NCI-H146 (cell line): ENCODE results near the gene ABHD5.

Source experiments
- DNase-seq: peaks from one replicate; lab custom pipeline; 2025; lab: John Stamatoyannopoulos, UW

Gene ABHD5

GRCh38 chr3:43755516-43756200, 64.9 kb downstream of the ABHD5 start:
- no peak for DNase-seq

GRCh38 chr3:43757666-43758321, 67.1 kb downstream of the ABHD5 start:
- DNase-seq: no peak

DNA sequence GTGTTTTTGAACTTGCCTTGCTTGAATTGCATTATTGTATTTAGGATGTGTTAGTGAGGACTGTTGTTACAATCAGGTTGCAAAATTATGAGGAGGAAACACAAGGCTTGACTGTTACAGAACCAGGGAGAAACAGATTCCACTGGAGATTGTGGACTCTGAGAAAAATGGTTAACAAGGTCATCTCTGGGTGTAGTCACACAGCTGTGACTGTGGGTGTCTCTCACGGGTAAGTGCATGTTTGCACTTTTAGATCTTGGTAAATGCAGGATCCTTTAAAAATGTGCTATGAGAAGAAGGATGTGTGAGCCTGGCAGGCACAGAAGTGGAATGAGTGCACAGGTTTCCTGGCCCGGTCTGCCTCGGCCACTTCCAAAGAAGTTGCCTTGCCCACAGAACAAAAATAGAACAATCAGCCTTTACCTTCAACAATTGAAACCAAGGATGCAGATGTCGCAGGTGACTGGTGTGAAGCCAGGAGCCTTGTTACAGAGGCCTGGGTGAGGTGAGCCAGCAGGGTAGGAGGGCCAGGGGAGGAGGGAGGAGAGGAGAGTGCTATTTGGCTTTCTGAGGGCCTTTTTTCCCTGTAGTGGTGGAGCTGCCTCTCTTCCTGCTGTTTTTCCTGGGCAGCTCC, 68.0 kb downstream of the ABHD5 start:
- no peak for DNase-seq

- no peak for DNase-seq
Measured at GRCh38 chr3:43759297-43759782, 68.6 kb downstream of the ABHD5 start.

DNA sequence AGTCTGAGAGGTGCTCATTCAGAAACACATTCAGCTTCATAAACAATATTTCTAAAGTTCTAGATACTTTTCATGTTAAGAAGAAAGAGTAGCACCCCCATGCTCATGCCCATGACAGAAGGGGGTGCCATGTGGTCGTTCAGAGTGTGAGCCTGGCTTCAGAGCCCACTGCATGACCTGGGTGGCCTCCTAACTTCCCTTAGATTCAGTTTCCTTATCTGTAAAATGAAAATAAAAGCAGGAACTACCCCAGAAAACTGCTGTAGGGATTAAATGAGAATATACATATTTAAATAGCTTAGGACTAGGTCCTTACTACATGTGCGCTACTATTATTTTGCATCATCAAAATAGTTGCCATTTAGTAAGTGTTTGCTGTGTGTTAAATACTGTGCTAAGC, 69.2 kb downstream of the ABHD5 start:
- DNase-seq: no peak

DNA sequence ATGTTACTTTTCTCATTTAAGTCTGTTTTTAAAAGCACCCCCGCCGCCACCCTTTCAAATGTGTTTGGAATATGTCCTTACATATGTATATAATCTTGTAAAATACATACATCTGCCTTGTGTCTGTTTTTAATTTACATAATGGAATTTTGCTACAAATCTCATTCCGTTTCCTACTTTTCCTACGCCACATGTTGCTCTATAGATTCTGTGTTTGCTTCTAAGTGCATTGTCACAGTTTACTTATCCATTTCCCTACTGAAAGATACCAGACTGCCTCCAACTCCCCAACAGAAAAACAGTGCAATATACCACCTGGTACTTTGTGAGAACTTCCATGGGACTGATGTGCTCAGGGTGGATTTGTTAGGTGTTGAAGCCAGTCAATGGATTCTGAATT, 70.2 kb downstream of the ABHD5 start:
- no peak for DNase-seq

GRCh38 chr3:43762451-43762850, 71.7 kb downstream of the ABHD5 start:
- DNase-seq: no peak

- DNase-seq: no peak
Measured at GRCh38 chr3:43764056-43764455, 73.3 kb downstream of the ABHD5 start.

- no peak for DNase-seq
Measured at GRCh38 chr3:43764471-43764870, 73.7 kb downstream of the ABHD5 start.

GRCh38 chr3:43765521-43765971, 74.8 kb downstream of the ABHD5 start:
- no peak for DNase-seq

GRCh38 chr3:43766672-43767465, 76.1 kb downstream of the ABHD5 start:
- no peak for DNase-seq

GRCh38 chr3:43768381-43768973, 77.7 kb downstream of the ABHD5 start:
- no peak for DNase-seq

- peak; percentile 59 for DNase-seq
Measured at GRCh38 chr3:43769097-43769884, 78.6 kb downstream of the ABHD5 start.

DNA sequence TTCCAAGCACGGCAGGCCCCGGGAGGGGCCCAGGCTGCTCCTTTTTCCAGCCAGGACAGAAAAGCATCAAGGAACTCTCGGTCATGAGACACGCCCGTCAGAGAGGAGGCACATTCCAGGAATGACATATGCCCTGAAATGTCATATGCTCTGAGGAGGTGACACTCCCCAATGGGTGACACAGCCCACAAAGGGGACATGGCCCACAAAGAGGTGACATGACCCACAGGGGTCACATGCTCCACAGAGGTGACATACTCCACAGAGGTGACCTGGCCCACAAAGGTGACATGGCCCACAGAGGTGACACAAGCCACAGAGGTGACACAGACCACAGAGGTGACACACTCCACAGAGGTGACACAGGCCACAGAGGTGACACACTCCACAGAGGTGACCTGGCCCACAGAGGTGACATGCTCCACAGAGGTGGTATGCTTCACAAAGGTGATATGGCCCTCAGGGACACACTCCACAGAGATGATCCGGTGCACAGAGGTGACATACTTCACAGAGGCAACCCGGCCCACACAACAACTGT, 79.2 kb downstream of the ABHD5 start:
- DNase-seq: no peak

GRCh38 chr3:43770426-43771103, 79.8 kb downstream of the ABHD5 start:
- no peak for DNase-seq

DNA sequence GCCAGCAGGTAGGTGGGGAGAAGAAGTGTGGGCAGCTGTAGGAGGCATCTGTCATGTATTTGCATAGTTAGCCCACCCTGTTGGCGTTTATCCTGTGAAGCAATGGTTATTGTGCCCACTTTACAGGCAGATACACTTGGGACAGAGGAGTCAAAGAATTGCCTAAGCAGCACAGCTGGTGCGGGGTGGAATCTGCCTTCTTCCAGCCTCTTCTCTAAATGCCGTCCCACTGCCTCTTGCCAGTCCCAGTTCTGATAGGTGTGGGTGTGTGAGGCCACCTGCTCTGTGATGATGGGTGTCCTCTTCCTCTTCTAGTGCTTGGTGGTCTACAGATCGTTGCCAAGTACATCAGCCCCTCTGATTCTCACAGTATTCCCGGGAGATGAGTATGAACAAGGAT, 80.9 kb downstream of the ABHD5 start:
- no peak for DNase-seq

DNA sequence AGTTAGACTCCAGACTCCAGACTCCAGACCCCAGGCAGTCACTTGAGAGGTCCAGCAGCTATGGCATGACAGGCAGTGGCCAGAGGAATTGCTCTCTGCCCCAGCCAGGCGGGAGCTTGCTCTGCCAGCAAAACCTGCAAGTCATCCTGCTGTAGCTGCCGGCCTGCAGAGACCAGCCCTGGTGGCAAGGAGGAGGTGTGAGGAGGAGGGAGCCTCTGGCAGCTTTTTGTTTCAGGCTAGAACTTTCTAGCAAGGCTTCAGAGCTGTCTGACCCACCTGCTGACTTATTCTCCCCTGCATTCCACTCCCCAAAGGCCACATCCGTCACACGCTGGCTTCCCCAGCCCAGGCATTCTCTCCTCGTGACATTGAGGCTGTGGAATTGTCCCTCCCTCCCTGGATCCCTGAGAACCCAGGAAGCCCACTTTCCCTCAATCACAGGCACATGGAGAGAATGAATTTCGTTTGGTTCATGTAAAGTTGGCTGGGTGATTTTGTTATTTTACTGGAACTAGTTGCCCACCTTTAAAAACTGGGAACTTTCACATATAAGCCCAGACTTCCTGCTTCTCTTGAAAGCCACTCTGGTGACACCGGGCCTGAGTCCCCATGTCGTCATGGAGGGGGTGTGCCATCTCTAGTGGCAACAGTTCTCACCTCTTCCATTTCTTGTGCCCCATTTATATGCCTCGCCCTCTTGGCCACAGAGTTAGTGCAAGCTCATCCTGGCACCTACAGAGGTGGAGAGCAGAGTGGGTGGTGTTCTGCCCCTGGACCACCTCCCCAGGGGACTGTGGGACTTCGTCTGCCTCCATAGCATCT, 82.7 kb downstream of the ABHD5 start:
- DNase-seq: no peak

GRCh38 chr3:43774799-43775198, 84.1 kb downstream of the ABHD5 start:
- no peak for DNase-seq

- DNase-seq: no peak
Measured at GRCh38 chr3:43776101-43776500, 85.4 kb downstream of the ABHD5 start.
